ENCODE results near the gene DUS2.
"Not testable (repeated sequence)": the region's sequence is repeated elsewhere in the genome, so short reads cannot be mapped to it uniquely, and the experiment has no call there.

DNA sequence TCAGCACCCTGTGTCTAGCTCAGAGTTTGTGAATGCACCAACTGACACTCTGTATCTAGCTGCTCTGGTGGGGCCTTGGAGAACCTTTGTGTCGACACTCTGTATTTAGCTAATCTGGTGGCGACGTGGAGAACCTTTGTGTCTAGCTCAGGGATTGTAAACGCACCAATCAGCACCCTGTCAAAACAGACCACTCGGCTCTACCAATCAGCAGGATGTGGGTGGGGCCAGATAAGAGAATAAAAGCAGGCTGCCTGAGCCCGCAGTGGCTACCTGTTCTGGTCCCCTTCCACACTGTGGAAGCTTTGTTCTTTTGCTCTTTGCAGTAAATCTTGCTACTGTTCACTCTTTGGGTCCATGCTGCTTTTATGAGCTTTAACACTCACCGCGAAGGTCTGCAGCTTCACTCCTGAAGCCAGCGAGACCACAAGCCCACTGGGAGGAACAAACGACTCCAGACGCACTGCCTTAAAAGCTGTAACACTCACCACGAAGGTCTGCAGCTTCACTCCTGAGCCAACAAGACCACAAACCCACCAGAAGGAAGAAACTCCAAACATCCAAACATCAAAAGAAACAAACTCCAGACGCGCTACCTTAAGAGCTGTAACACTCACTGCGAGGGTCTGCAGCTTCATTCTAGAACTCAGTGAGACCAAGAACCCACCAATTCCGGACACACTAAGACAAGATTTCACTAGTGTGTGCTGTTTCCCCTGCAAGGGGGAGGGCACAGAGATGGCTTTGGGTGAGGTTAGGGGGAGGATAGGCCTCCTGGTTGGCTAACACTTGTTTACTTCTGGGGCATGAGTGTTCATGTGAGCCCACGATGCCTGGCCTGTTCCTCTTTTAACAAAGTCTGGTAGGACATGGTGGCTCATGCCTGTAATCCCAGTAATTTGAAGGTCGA, 24.1 kb upstream of the DUS2 start, which contains the start of gene DPEP2:
- TF ChIP-seq, protein P1, sequence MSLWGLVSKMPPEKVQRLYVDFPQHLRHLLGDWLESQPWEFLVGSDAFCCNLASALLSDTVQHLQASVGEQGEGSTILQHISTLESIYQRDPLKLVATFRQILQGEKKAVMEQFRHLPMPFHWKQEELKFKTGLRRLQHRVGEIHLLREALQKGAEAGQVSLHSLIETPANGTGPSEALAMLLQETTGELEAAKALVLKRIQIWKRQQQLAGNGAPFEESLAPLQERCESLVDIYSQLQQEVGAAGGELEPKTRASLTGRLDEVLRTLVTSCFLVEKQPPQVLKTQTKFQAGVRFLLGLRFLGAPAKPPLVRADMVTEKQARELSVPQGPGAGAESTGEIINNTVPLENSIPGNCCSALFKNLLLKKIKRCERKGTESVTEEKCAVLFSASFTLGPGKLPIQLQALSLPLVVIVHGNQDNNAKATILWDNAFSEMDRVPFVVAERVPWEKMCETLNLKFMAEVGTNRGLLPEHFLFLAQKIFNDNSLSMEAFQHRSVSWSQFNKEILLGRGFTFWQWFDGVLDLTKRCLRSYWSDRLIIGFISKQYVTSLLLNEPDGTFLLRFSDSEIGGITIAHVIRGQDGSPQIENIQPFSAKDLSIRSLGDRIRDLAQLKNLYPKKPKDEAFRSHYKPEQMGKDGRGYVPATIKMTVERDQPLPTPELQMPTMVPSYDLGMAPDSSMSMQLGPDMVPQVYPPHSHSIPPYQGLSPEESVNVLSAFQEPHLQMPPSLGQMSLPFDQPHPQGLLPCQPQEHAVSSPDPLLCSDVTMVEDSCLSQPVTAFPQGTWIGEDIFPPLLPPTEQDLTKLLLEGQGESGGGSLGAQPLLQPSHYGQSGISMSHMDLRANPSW (CRISPR knock-in tag; conservative IDR thresholded peaks at IDR 0.05; ENCODE audit: low read depth): not testable (repeated sequence)
- TF ChIP-seq TCF7 (CRISPR knock-in tag; IDR thresholded peaks at IDR 0.05; ENCODE audit: low read depth); ZNF317 (CRISPR knock-in tag; IDR thresholded peaks at IDR 0.05; ENCODE audit: borderline replicate concordance, low read depth); ETV6 (CRISPR knock-in tag; IDR thresholded peaks at IDR 0.05); CREB1 (CRISPR knock-in tag; IDR thresholded peaks at IDR 0.05): not testable (repeated sequence)
- TF ChIP-seq, protein P2, sequence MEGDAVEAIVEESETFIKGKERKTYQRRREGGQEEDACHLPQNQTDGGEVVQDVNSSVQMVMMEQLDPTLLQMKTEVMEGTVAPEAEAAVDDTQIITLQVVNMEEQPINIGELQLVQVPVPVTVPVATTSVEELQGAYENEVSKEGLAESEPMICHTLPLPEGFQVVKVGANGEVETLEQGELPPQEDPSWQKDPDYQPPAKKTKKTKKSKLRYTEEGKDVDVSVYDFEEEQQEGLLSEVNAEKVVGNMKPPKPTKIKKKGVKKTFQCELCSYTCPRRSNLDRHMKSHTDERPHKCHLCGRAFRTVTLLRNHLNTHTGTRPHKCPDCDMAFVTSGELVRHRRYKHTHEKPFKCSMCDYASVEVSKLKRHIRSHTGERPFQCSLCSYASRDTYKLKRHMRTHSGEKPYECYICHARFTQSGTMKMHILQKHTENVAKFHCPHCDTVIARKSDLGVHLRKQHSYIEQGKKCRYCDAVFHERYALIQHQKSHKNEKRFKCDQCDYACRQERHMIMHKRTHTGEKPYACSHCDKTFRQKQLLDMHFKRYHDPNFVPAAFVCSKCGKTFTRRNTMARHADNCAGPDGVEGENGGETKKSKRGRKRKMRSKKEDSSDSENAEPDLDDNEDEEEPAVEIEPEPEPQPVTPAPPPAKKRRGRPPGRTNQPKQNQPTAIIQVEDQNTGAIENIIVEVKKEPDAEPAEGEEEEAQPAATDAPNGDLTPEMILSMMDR (IDR thresholded peaks at IDR 0.05): not testable (repeated sequence)
- TF ChIP-seq, protein P3, sequence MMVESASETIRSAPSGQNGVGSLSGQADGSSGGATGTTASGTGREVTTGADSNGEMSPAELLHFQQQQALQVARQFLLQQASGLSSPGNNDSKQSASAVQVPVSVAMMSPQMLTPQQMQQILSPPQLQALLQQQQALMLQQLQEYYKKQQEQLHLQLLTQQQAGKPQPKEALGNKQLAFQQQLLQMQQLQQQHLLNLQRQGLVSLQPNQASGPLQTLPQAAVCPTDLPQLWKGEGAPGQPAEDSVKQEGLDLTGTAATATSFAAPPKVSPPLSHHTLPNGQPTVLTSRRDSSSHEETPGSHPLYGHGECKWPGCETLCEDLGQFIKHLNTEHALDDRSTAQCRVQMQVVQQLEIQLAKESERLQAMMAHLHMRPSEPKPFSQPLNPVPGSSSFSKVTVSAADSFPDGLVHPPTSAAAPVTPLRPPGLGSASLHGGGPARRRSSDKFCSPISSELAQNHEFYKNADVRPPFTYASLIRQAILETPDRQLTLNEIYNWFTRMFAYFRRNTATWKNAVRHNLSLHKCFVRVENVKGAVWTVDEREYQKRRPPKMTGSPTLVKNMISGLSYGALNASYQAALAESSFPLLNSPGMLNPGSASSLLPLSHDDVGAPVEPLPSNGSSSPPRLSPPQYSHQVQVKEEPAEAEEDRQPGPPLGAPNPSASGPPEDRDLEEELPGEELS (CRISPR knock-in tag; IDR thresholded peaks at IDR 0.05): not testable (repeated sequence)
- TF ChIP-seq, protein P4, sequence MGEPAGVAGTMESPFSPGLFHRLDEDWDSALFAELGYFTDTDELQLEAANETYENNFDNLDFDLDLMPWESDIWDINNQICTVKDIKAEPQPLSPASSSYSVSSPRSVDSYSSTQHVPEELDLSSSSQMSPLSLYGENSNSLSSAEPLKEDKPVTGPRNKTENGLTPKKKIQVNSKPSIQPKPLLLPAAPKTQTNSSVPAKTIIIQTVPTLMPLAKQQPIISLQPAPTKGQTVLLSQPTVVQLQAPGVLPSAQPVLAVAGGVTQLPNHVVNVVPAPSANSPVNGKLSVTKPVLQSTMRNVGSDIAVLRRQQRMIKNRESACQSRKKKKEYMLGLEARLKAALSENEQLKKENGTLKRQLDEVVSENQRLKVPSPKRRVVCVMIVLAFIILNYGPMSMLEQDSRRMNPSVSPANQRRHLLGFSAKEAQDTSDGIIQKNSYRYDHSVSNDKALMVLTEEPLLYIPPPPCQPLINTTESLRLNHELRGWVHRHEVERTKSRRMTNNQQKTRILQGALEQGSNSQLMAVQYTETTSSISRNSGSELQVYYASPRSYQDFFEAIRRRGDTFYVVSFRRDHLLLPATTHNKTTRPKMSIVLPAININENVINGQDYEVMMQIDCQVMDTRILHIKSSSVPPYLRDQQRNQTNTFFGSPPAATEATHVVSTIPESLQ (CRISPR knock-in tag; IDR thresholded peaks at IDR 0.05): not testable (repeated sequence)
- TF ChIP-seq, protein P5, sequence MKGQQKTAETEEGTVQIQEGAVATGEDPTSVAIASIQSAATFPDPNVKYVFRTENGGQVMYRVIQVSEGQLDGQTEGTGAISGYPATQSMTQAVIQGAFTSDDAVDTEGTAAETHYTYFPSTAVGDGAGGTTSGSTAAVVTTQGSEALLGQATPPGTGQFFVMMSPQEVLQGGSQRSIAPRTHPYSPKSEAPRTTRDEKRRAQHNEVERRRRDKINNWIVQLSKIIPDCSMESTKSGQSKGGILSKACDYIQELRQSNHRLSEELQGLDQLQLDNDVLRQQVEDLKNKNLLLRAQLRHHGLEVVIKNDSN (CRISPR knock-in tag; IDR thresholded peaks at IDR 0.05): not testable (repeated sequence)
- TF ChIP-seq, protein P6, sequence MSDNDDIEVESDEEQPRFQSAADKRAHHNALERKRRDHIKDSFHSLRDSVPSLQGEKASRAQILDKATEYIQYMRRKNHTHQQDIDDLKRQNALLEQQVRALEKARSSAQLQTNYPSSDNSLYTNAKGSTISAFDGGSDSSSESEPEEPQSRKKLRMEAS (CRISPR knock-in tag; IDR thresholded peaks at IDR 0.05): not testable (repeated sequence)
- TF ChIP-seq, protein P7, sequence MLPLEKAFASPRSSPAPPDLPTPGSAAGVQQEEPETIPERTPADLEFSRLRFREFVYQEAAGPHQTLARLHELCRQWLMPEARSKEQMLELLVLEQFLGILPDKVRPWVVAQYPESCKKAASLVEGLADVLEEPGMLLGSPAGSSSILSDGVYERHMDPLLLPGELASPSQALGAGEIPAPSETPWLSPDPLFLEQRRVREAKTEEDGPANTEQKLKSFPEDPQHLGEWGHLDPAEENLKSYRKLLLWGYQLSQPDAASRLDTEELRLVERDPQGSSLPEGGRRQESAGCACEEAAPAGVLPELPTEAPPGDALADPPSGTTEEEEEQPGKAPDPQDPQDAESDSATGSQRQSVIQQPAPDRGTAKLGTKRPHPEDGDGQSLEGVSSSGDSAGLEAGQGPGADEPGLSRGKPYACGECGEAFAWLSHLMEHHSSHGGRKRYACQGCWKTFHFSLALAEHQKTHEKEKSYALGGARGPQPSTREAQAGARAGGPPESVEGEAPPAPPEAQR (CRISPR knock-in tag; IDR thresholded peaks at IDR 0.05): not testable (repeated sequence)
